HEK293 (cell line): ENCODE results near the gene MSANTD4.

Experiments used
- CTCF ChIA-PET: fragments of 350-600 bp; formaldehyde crosslinking; extraction: SDS; loops from one replicate; lab custom pipeline; 2021; ENCODE audit warnings: antibody characterized with exemption; lab: Yijun Ruan, JAX
- POLR2A ChIA-PET: fragments of 300-600 bp; formaldehyde crosslinking; extraction: SDS; loops from one replicate; lab custom pipeline; 2020; ENCODE audit warnings: antibody characterized with exemption, inconsistent platforms; lab: Yijun Ruan, JAX
- H3K27ac ChIP-seq: fragments of 200-500 bp; sonication (Bioruptor generic); 2 replicates; pipeline ENCODE4 v1.5.1; 2014; ENCODE audit warnings: low read depth, low read length, control low read depth, inconsistent platforms; ENCODE audit errors: extremely low read depth
- H3K36me3 ChIP-seq, 2 experiments: fragments of 200-500 bp in 1 of 2; sonication (Bioruptor generic) in 1 of 2; 1 replicate in 1 of 2; 2 replicates in 1 of 2; pipeline ENCODE4 v1.5.1; 2014 to 2017; ENCODE audit warnings: inconsistent platforms in 2 of 2, low read length in 2 of 2; ENCODE audit not compliant: control insufficient read depth in 2 of 2, insufficient read depth in 1 of 2
- H3K4me1 ChIP-seq: fragments of 200-500 bp; sonication (Bioruptor generic); 2 replicates; pipeline ENCODE4 v1.5.1; 2014; ENCODE audit warnings: mild to moderate bottlenecking, low read length, inconsistent platforms; ENCODE audit not compliant: control insufficient read depth, insufficient read depth
- H3K4me3 ChIP-seq: 2 replicates; pipeline ENCODE4 v1.5.1; 2011; ENCODE audit warnings: low read depth, mild to moderate bottlenecking, control low read depth, low read length, moderate library complexity
- H3K9me3 ChIP-seq: fragments of 200-500 bp; sonication (Bioruptor generic); 2 replicates; pipeline ENCODE4 v1.5.1; 2014; ENCODE audit warnings: low read depth, low read length, inconsistent platforms; ENCODE audit not compliant: control insufficient read depth, insufficient read depth
- HOXA7 ChIP-seq: sonication (generic); formaldehyde crosslinking; IDR thresholded peaks from 2 replicates; pipeline ENCODE4 v1.8.1; 2022; ENCODE audit warnings: missing genetic modification reagents, borderline replicate concordance
- INSM2 ChIP-seq: fragments of 450-650 bp; formaldehyde crosslinking; IDR thresholded peaks from 2 replicates; pipeline ENCODE4 v1.5.1; 2016; ENCODE audit warnings: missing biosample characterization, missing genetic modification characterization
- PRDM2 ChIP-seq: fragments of 450-650 bp; formaldehyde crosslinking; IDR thresholded peaks from 2 replicates; pipeline ENCODE4 v1.5.1; 2016; ENCODE audit warnings: missing biosample characterization, missing genetic modification characterization, borderline replicate concordance
- PRDM4 ChIP-seq: fragments of 450-650 bp; formaldehyde crosslinking; IDR thresholded peaks from 2 replicates; pipeline ENCODE4 v1.5.1; 2017; ENCODE audit warnings: missing biosample characterization, missing genetic modification characterization
- TRIM28 ChIP-seq: IDR thresholded peaks from 2 replicates; pipeline ENCODE4 v1.6.1; 2011; ENCODE audit warnings: low read length, control low read depth, borderline replicate concordance
- YY1 ChIP-seq: fragments of 450-650 bp; formaldehyde crosslinking; IDR thresholded peaks from 2 replicates; pipeline ENCODE4 v1.5.1; 2018; ENCODE audit warnings: missing biosample characterization, missing genetic modification characterization
- YY2 ChIP-seq: fragments of 450-650 bp; formaldehyde crosslinking; IDR thresholded peaks from 2 replicates; pipeline ENCODE4 v1.5.1; 2016; ENCODE audit warnings: missing biosample characterization, missing genetic modification characterization
- ZBTB21 ChIP-seq: fragments of 450-650 bp; formaldehyde crosslinking; IDR thresholded peaks from 2 replicates; pipeline ENCODE4 v1.5.1; 2017; ENCODE audit warnings: missing biosample characterization, missing genetic modification characterization
- ZEB2 ChIP-seq: fragments of 450-650 bp; formaldehyde crosslinking; IDR thresholded peaks from 2 replicates; pipeline ENCODE4 v1.5.1; 2016; ENCODE audit warnings: missing biosample characterization, missing genetic modification characterization
- ZNF157 ChIP-seq: fragments of 450-650 bp; formaldehyde crosslinking; IDR thresholded peaks from 2 replicates; pipeline ENCODE4 v1.5.1; 2016; ENCODE audit warnings: missing biosample characterization, missing genetic modification characterization
- ZNF202 ChIP-seq: fragments of 450-650 bp; formaldehyde crosslinking; IDR thresholded peaks from 2 replicates; pipeline ENCODE4 v1.5.1; 2016; ENCODE audit warnings: missing biosample characterization, missing genetic modification characterization, borderline replicate concordance
- ZNF211 ChIP-seq: fragments of 450-650 bp; formaldehyde crosslinking; IDR thresholded peaks from 2 replicates; pipeline ENCODE4 v1.5.1; 2016; ENCODE audit warnings: low read depth, missing biosample characterization, missing genetic modification characterization
- ZNF423 ChIP-seq: fragments of 450-650 bp; formaldehyde crosslinking; IDR thresholded peaks from 2 replicates; pipeline ENCODE4 v1.5.1; 2016; ENCODE audit warnings: missing biosample characterization, missing genetic modification characterization
- ZNF473 ChIP-seq: fragments of 450-650 bp; formaldehyde crosslinking; IDR thresholded peaks from 2 replicates; pipeline ENCODE4 v1.5.1; 2017; ENCODE audit warnings: missing biosample characterization, missing genetic modification characterization
- ZNF510 ChIP-seq: fragments of 450-650 bp; formaldehyde crosslinking; IDR thresholded peaks from 2 replicates; pipeline ENCODE4 v1.5.1; 2018; ENCODE audit warnings: mild to moderate bottlenecking, missing genetic modification characterization, missing biosample characterization; ENCODE audit not compliant: insufficient replicate concordance
- ZNF626 ChIP-seq: fragments of 450-650 bp; sonication (Bioruptor Pico); formaldehyde crosslinking; IDR thresholded peaks from 2 replicates; pipeline ENCODE4 v1.5.1; 2018; ENCODE audit warnings: missing biosample characterization, missing genetic modification characterization, inconsistent platforms
- ZNF639 ChIP-seq: fragments of 450-650 bp; formaldehyde crosslinking; IDR thresholded peaks from 2 replicates; pipeline ENCODE4 v1.5.1; 2016; ENCODE audit warnings: missing biosample characterization, missing genetic modification characterization

Gene MSANTD4

GRCh38 chr11:105991888-105992287 lies 30.2 kb downstream of the MSANTD4 start:
- H3K9me3 ChIP-seq = no peaks in the 10 kb centered on the region
- CTCF ChIA-PET = no interaction called here
- no peak overlapping the region for H3K4me3 ChIP-seq
- no peak for TF ChIP-seq ZNF202 (tag by site-specific recombination)
- TF ChIP-seq PRDM2 (tag by site-specific recombination) = no peak
- TF ChIP-seq ZNF211 (tag by site-specific recombination) = no peak
- no peak for TF ChIP-seq HOXA7 (CRISPR knock-in tag)
- TF ChIP-seq INSM2 (tag by site-specific recombination) = no peak
- TF ChIP-seq ZNF423 (tag by site-specific recombination) = no peak
- TF ChIP-seq ZNF157 = no peak
- no peak for TF ChIP-seq YY1
- TF ChIP-seq PRDM4 (tag by site-specific recombination) = no peak
- no peak for TF ChIP-seq ZEB2 (tag by site-specific recombination)
- TF ChIP-seq ZNF626 (tag by site-specific recombination) = no peak
- TF ChIP-seq ZBTB21 (tag by site-specific recombination) = no peak
- no peak for TF ChIP-seq YY2 (tag by site-specific recombination)
- TF ChIP-seq ZNF639 (tag by site-specific recombination) = no peak
- no peak for TF ChIP-seq ZNF473 (tag by site-specific recombination)
- no peak for TF ChIP-seq ZNF510 (tag by site-specific recombination)
- no peak for TF ChIP-seq TRIM28
- H3K4me1 ChIP-seq = no peaks in the 10 kb centered on the region
- peaks cover 0 to 21% of the 10 kb centered on the region in 2 experiments; a peak in 1 of 3 replicates for H3K36me3 ChIP-seq
- no peak overlapping the region for H3K27ac ChIP-seq
- POLR2A ChIA-PET = no interaction called here
